Thoracic aorta (tissue), 2 donors: ENCODE data around the gene TMEM183A. TPM values are rescaled to one million over a fixed set of nuclear protein-coding genes. Genes with fewer than 3 reads are reported as not detected.

ENCODE experiments used
- ATAC-seq: fragments of 150-250 bp; one replicate; pipeline ENCODE4 v1.8.0; 2017; ENCODE audit warnings: low read depth; ENCODE audit not compliant: insufficient number of reproducible peaks, low FRiP score
- DNase-seq: peaks from one replicate; pipeline ENCODE4 v3.0.0-alpha.2; 2020; ENCODE audit warnings: low spot score
- H3K27ac ChIP-seq, 2 donors: fragments of 200-600 bp; sonication (generic); 1 replicate in 1 of 2; 2 replicates in 1 of 2; pipeline ENCODE4 v1.5.1; 2016; ENCODE audit warnings: mild to moderate bottlenecking in 2 of 2, moderate library complexity in 2 of 2
- H3K27me3 ChIP-seq: fragments of 200-600 bp; sonication (generic); replicated peaks from 2 replicates; pipeline ENCODE4 v1.6.0; 2016; ENCODE audit warnings: mild to moderate bottlenecking; ENCODE audit not compliant: insufficient read depth
- H3K36me3 ChIP-seq: fragments of 200-600 bp; sonication (generic); one replicate; pipeline ENCODE4 v1.5.1; 2016
- H3K4me1 ChIP-seq, 2 donors: fragments of 200-600 bp; sonication (generic); 1 replicate in 1 of 2; 2 replicates in 1 of 2; pipeline versions ENCODE4 v1.5.1 to v1.6.0; 2016; ENCODE audit warnings: low read depth in 2 of 2, mild to moderate bottlenecking in 1 of 2; ENCODE audit not compliant: control insufficient read depth in 1 of 2
- H3K4me3 ChIP-seq: fragments of 200-600 bp; sonication (generic); 2 replicates; pipeline ENCODE4 v1.5.1; 2016; ENCODE audit warnings: mild to moderate bottlenecking
- H3K9me3 ChIP-seq: fragments of 200-600 bp; sonication (generic); 2 replicates; pipeline ENCODE4 v1.5.1; 2016
- CTCF ChIP-seq: fragments of 200-600 bp; sonication (generic); IDR thresholded peaks from one replicate; pipeline ENCODE4 v1.5.1; 2019; ENCODE audit warnings: antibody characterized with exemption
- total RNA-seq, 2 donors: library from RNA; depleted of rRNA; stranded (reverse); fragments of >200 nt; gene quantifications; one replicate each; pipeline versions ENCODE4 v1.1.0 to v1.2.3, GENCODE V29; 2016

The TMEM183A gene
- total RNA-seq, 2 donors from 2014 or later = 54.3 to 72.6 TPM

GRCh38 chr1:203063287-203063686 lies 56.1 kb downstream of the TMEM183A start:
- no peak for TF ChIP-seq CTCF
- H3K4me1 ChIP-seq = peaks cover under 1 to 8% of the 10 kb centered on the region in 2 donors
- H3K9me3 ChIP-seq = no peaks in the 10 kb centered on the region
- no peak overlapping the region for H3K27ac ChIP-seq
- no peaks in the 10 kb centered on the region for H3K27me3 ChIP-seq
- H3K4me3 ChIP-seq = no peak overlapping the region
- no peak for DNase-seq
- ATAC-seq = no peak
- H3K36me3 ChIP-seq = no peaks in the 10 kb centered on the region

GRCh38 chr1:203065191-203065590 lies 58.0 kb downstream of the TMEM183A start:
- no peak for TF ChIP-seq CTCF
- no peak overlapping the region for H3K4me3 ChIP-seq
- ATAC-seq = no peak
- no peak overlapping the region for H3K27ac ChIP-seq
- no peaks in the 10 kb centered on the region for H3K9me3 ChIP-seq
- H3K27me3 ChIP-seq = no peaks in the 10 kb centered on the region
- H3K4me1 ChIP-seq = peaks cover 12 to 26% of the 10 kb centered on the region in 2 donors
- no peaks in the 10 kb centered on the region for H3K36me3 ChIP-seq
- DNase-seq = no peak

GRCh38 chr1:203065986-203066385 lies 58.8 kb downstream of the TMEM183A start:
- Histone ChIP-seq H3K9me3 (no peaks in the 10 kb centered on the region), H3K27ac (no peak overlapping the region), H3K4me3 (no peak overlapping the region), H3K36me3 (no peaks in the 10 kb centered on the region), H3K4me1 (peaks cover 12 to 27% of the 10 kb centered on the region in 2 donors), H3K27me3 (no peaks in the 10 kb centered on the region)
- ATAC-seq = no peak
- DNase-seq = no peak
- TF ChIP-seq CTCF = no peak

- Histone ChIP-seq H3K36me3 (peaks cover 4% of the 10 kb centered on the region), H3K27ac (no peak overlapping the region), H3K4me3 (no peak overlapping the region), H3K27me3 (no peaks in the 10 kb centered on the region), H3K9me3 (no peaks in the 10 kb centered on the region), H3K4me1 (peaks cover 12 to 27% of the 10 kb centered on the region in 2 donors)
- DNase-seq (no peak), ATAC-seq (no peak)
- TF ChIP-seq CTCF = no peak
Observed at GRCh38 chr1:203066965-203067364, 59.8 kb downstream of the TMEM183A start.

- Histone ChIP-seq H3K4me3 (no peak overlapping the region), H3K27ac (peak overlapping the region; percentile 68 to 77), H3K4me1 (peaks cover 12 to 27% of the 10 kb centered on the region in 2 donors), H3K27me3 (no peaks in the 10 kb centered on the region), H3K36me3 (peaks cover 4% of the 10 kb centered on the region), H3K9me3 (no peaks in the 10 kb centered on the region)
- ATAC-seq (peak; percentile 75), DNase-seq (no peak)
- no peak for TF ChIP-seq CTCF
Observed at GRCh38 chr1:203069030-203069747, 62.0 kb downstream of the TMEM183A start.
